NT2/D1 (cell line): Measurements from ENCODE around the gene NSG2.

Experiments
- DNase-seq: peaks from one replicate; pipeline ENCODE4 v3.0.0-alpha.2; 2011; ENCODE audit warnings: low read depth, low spot score
- H3K27me3 ChIP-seq: 2 replicates; pipeline ENCODE4 v1.6.0; 2011; ENCODE audit warnings: mild to moderate bottlenecking; ENCODE audit not compliant: insufficient read length, insufficient read depth
- H3K36me3 ChIP-seq: 2 replicates; pipeline ENCODE4 v1.6.1; 2011; ENCODE audit warnings: mild to moderate bottlenecking, low read length, mixed read lengths; ENCODE audit not compliant: insufficient read depth, insufficient read length
- H3K4me1 ChIP-seq: 2 replicates; pipeline ENCODE4 v1.5.1; 2011; ENCODE audit not compliant: insufficient read depth, insufficient read length
- H3K4me3 ChIP-seq: 2 replicates; pipeline ENCODE4 v1.5.1; 2011; ENCODE audit warnings: low read depth; ENCODE audit not compliant: insufficient read length
- H3K9ac ChIP-seq: 2 replicates; pipeline ENCODE4 v1.6.0; 2011; ENCODE audit warnings: low read depth; ENCODE audit not compliant: insufficient read length
- H3K9me3 ChIP-seq: 2 replicates; pipeline ENCODE4 v1.5.1; 2011; ENCODE audit warnings: mild to moderate bottlenecking, low read length; ENCODE audit not compliant: insufficient read depth
- SUZ12 ChIP-seq: IDR thresholded peaks from 2 replicates; pipeline ENCODE4 v1.6.1; 2011; ENCODE audit not compliant: insufficient read length, insufficient read depth; ENCODE audit errors: extremely low read depth
- YY1 ChIP-seq: IDR thresholded peaks from 2 replicates; pipeline ENCODE4 v1.6.1; 2011; ENCODE audit not compliant: insufficient read length, insufficient read depth
- ZNF274 ChIP-seq: IDR thresholded peaks from 2 replicates; pipeline ENCODE4 v1.6.1; 2011; ENCODE audit warnings: mild to moderate bottlenecking, low read depth, low read length

NSG2 gene

GRCh38 chr5:174078416-174078815 is 32.9 kb downstream of the NSG2 start:
- Histone ChIP-seq H3K9ac (no peak overlapping the region), H3K27me3 (no peaks in the 10 kb centered on the region), H3K9me3 (no peaks in the 10 kb centered on the region), H3K4me3 (no peak overlapping the region), H3K36me3 (no peaks in the 10 kb centered on the region), H3K4me1 (no peaks in the 10 kb centered on the region)
- TF ChIP-seq ZNF274 (no peak), YY1 (no peak), SUZ12 (no peak)
- no peak for DNase-seq

GRCh38 chr5:174082286-174082685 is 36.8 kb downstream of the NSG2 start:
- no peak for TF ChIP-seq ZNF274
- no peak for TF ChIP-seq SUZ12
- TF ChIP-seq YY1 = no peak
- H3K4me1 ChIP-seq = no peaks in the 10 kb centered on the region
- H3K9me3 ChIP-seq = no peaks in the 10 kb centered on the region
- H3K36me3 ChIP-seq = no peaks in the 10 kb centered on the region
- no peak overlapping the region for H3K4me3 ChIP-seq
- DNase-seq = no peak
- H3K9ac ChIP-seq = no peak overlapping the region
- no peaks in the 10 kb centered on the region for H3K27me3 ChIP-seq

- no peaks in the 10 kb centered on the region for H3K27me3 ChIP-seq
- no peak for TF ChIP-seq YY1
- H3K36me3 ChIP-seq = no peaks in the 10 kb centered on the region
- no peak overlapping the region for H3K9ac ChIP-seq
- no peak for DNase-seq
- H3K9me3 ChIP-seq = no peaks in the 10 kb centered on the region
- H3K4me1 ChIP-seq = no peaks in the 10 kb centered on the region
- no peak overlapping the region for H3K4me3 ChIP-seq
These were observed 37.7 kb downstream of the NSG2 start for GRCh38 chr5:174083056-174083827.

GRCh38 chr5:174084691-174085154 is 39.2 kb downstream of the NSG2 start:
- Histone ChIP-seq H3K4me1 (no peaks in the 10 kb centered on the region), H3K27me3 (no peaks in the 10 kb centered on the region), H3K36me3 (no peaks in the 10 kb centered on the region), H3K4me3 (no peak overlapping the region), H3K9ac (no peak overlapping the region), H3K9me3 (no peaks in the 10 kb centered on the region)
- TF ChIP-seq YY1 (no peak), SUZ12 (no peak), ZNF274 (no peak)
- no peak for DNase-seq

GRCh38 chr5:174086751-174087150 is 41.2 kb downstream of the NSG2 start:
- no peak for DNase-seq
- H3K4me3 ChIP-seq = no peak overlapping the region
- H3K9me3 ChIP-seq = no peaks in the 10 kb centered on the region
- H3K9ac ChIP-seq = no peak overlapping the region
- TF ChIP-seq ZNF274 (no peak), SUZ12 (no peak), YY1 (no peak)
- H3K27me3 ChIP-seq = no peaks in the 10 kb centered on the region
- no peaks in the 10 kb centered on the region for H3K36me3 ChIP-seq
- H3K4me1 ChIP-seq = peaks cover 2% of the 10 kb centered on the region

- Histone ChIP-seq H3K36me3 (no peaks in the 10 kb centered on the region), H3K4me3 (no peak overlapping the region), H3K9me3 (no peaks in the 10 kb centered on the region), H3K27me3 (no peaks in the 10 kb centered on the region), H3K4me1 (peaks cover 2% of the 10 kb centered on the region), H3K9ac (no peak overlapping the region)
- no peak for DNase-seq
- TF ChIP-seq ZNF274 (no peak), YY1 (no peak), SUZ12 (no peak)
These were observed 42.3 kb downstream of the NSG2 start for GRCh38 chr5:174087783-174088182.

- DNase-seq = no peak
- Histone ChIP-seq H3K27me3 (no peaks in the 10 kb centered on the region), H3K4me1 (peaks cover 2% of the 10 kb centered on the region), H3K4me3 (no peak overlapping the region), H3K9me3 (no peaks in the 10 kb centered on the region), H3K9ac (no peak overlapping the region), H3K36me3 (no peaks in the 10 kb centered on the region)
- TF ChIP-seq SUZ12 (no peak), ZNF274 (no peak), YY1 (no peak)
These were observed 44.6 kb downstream of the NSG2 start for GRCh38 chr5:174090129-174090528.

GRCh38 chr5:174093123-174093522 is 47.6 kb downstream of the NSG2 start:
- Histone ChIP-seq H3K36me3 (no peaks in the 10 kb centered on the region), H3K27me3 (no peaks in the 10 kb centered on the region), H3K9me3 (no peaks in the 10 kb centered on the region), H3K4me1 (peaks cover 4% of the 10 kb centered on the region), H3K4me3 (no peak overlapping the region), H3K9ac (no peak overlapping the region)
- no peak for TF ChIP-seq ZNF274
- DNase-seq = peak; percentile 32
